ENCODE results near the gene NPY5R.

NPY5R gene

DNA sequence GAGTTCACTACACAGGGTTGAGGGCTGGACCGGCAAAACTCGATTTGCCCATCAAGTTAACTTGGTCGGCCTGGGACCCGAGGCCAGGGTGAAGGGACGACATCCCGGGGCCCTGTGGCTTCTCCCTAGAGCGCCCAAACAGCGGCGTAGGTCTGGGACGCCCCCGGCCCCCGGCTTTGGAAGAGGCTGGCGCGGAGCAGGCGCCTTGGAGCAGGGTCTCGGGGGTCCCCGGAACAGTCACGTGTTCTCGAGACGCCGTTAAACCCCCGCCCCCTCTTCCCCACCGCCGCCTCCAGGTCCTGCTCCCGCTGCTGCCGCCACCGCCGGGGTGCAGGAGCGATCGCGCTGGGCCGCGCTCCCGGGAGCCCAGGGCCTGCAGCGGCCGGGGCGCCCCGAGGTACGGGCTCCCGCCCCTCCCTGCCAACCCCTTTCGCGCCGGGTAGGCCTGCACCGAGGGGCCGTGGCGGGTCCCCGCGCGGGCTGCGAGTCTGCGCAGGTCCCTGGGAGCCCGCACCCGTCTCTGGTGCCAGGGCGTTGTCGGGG, at the start of gene NPY5R:
Gene NPY5R, plus strand, starts transcription at position 289 of the 543 bp plus-strand sequence. CDS start 6,382 bp downstream, outside the sequence.
- no peak for DNase-seq (ENCODE audit: low spot score)

DNA sequence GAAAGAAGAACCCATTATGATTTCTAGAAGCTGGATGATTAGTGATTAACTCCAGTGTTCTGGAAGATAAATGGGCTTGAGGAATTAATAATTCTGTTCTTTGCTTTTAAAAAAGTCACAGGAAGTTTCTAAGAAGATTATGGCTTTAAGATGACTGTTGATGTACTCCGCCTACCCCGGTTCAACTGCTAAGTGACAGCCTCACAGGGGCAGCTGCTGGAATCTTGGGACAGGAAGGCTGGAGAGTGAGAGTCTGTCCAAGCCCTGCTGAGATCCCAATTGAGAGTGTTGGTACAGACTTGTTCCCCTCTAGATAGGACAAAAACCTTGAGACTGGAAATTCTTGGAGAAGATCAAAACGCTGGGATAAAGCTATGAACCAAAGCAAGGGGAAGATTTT, 48.6 kb upstream of the NPY5R start:
- DNase-seq (ENCODE audit: low spot score), result no peak

DNA sequence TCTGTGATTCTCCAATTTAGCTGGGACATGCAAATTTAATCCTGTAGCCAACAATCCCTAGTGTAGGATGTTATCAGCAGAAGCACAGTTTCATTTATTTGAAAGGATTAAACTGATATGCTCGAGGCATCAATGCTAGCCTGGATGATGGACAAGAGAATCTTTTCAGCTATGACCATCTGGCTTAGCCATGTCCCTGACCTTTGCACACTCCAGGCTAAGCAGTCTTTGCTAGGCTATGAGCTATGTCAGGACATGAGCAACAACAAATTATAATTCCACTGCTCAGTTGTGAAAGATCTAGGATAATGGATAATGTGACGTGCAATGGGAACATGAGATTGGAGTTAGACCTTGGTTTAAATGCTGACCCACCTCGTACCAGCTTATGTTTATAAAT, 43.2 kb upstream of the NPY5R start:
- no peak for DNase-seq (ENCODE audit: low spot score)

DNA sequence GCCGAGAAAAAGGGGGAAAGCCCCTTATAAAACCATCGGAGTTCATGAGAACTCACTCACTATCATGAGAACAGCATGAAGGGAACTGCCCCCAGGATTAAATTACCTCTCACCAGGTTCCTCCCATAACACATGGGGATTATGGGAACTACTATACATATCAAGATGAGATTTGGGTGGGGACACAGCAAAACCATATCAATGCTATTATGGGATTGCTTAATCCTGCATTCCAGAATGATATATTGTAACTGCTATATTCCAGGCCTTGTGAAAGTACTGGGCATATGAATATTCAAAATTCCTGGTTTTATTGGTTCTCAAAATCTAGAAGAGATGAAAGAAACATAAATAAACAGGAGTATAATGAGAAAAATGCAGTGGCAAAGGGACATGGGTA, 40.6 kb upstream of the NPY5R start:
- DNase-seq (ENCODE audit: low spot score), result no peak

DNA sequence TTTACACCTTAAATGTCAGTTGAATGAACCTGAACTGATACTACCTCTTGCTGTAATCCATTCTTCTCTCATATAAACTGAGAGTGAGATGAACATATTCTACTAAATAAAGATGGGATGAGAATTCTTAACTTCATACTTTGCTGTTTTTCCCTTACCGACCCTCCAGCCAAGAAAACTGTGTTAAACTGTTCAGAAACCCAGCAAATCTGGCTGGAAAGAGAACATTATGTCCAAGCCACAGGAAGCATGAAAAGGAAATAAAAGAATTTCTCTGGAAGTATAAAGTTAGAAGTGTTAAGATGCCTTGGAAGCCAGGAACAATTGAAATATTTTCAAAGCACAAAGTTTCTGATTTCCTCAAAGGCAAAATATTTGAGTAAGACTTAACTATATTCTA, 34.2 kb upstream of the NPY5R start:
- no peak for DNase-seq (ENCODE audit: low spot score)

DNA sequence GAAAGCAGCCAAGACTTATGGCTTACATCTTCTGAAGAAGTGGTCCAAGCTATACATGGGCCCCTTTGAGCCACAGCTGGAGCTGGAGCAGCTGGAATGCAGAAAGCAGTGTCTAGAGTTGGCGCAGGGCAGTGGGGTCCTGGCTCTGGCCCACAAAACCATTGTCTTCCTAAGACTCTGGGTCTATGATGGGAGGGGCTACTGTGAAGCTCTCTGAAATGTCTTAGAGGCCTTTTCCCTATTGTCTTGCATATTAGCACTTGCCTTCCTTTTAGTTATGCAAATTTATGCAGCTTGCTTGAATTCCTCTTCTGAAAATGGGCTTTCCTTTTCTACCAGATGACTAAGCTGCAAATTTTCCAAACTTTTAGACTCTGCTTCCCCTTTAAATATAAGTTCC, 26.6 kb upstream of the NPY5R start:
- no peak for DNase-seq (ENCODE audit: low spot score)

DNA sequence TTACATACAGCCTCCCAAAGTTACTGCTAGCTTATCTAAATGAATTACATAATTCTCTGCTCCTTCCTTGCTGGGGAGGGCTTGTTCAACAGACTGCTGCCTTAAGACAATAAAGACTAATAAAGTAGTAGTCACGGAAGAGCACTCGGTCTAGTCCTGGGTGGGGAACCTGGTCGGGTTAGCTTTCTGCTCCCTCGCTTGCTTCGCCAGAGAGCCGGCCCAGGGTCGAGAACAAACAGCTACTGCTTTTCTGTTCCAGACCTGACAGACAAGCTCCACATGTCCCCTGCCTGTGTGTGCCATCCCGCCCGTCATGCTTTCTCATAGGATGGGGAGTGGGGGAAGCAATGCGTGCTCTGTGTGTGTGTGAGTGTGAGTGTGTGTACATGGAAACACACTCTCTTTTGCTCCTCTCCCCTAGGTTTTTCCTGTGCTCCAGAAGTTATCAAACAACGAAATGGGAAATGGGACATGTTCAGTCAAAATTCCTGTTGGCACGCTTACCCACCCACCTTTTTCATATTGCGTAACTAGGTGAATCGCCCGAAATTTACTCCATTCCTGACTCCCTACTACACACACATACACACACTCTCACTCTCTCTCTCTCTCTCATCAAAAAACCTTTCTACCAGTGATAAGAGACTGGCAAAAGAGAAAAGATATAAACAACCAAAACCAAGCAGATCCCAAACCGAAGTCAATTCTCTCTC, 12.6 kb upstream of the NPY5R start:
- DNase-seq (ENCODE audit: low spot score), result no peak

DNA sequence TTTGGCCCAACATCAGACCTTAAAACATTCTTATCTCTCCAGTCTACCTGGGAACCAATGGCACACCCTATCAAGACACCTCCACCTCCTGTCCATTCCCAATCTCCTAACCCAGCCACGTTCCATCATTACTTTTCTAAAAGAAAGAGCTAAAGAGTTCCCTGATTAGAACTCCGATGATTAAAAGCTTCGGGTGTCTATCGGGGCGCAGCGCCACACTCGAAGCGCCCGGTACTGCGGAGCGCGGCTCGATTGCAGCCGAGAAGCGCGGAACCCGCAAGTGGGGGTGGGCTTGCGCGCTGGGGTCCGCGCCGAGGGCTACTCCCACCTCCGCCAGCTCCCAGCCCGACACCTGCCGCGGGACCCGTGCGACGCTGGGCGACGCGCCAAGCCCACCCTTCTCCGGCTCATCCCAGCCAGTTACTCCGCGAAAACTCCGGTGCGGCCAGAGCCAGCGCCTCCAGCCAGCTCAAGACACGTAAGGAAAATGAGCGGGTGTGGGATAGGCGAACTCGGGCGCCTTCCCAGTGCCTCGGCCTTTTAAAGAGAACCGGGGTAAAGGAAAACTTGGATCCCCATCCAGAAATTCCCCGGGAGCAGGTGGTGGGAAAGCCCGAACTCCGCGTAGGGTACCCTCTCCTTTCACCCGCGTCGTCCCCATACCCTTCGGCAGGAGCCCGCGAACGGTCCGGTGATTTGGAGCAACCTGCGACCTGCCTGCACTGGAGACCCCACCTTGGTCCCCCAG, 11.9 kb upstream of the NPY5R start:
- peak; percentile 41 for DNase-seq (ENCODE audit: low spot score)

DNA sequence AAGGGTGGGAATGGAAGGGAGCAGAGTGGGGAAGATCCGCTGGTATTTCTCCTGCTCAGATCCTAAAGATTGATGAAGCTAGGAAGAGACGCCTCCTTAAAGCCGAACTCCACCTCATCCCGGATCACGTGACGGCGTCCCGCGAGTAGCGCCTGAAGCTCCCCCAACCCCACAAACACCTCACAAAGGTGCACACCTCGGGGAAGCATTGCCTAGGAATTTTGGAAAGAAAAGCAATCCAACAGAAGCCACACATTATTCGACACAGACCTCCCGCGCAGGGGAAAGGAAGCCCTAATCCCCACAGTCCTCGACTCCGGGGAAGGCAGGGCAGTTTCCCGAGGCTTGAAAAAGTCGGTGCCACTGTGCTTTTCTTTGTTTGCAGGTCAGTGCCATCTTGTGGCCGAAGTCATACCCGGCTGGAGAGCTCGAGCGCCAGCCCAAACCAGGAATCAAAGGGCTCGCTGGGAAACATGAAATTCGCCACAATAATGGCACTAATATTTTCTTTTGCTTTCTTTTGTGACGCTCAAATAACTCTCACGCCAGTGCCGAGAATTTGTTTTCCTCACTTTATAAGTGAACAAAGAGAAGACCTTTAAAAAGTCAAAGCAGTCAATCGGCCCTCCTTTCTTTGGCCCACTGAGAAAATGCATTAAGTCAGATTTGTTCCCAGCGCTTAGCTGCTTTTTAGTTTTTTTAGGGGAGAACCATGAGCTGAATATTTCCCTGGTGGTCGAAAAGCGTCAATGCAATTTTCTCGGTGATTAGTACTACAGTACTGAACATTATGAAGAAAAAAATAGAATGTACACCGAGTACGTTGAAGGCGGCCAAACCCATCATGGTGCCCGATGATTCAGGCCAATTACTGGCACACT, 10.9 kb upstream of the NPY5R start, which contains the start of gene NPY1R:
Gene NPY1R, minus strand, starts transcription at position 71 of the 881 bp plus-strand sequence. CDS start 6,042 bp downstream, outside the sequence.
- DNase-seq (ENCODE audit: low spot score), result peak; percentile 69

DNA sequence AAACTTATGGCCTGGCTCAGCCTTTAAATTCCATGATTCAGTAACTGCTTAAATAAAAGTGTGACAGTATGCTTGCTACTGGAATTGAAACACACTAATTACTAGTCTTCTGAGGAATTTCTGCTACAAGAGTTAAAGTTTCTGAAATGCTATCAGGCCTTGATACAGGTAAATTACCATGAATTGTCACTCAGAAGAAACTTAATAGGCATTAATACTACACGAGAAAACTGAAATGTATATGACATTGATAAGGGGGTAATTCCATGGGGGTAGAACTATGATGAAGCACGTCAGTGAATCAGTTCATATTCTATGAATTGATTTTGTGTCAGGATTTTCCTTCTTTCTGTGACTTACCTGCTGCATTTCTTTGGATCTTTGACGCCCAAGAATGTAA, 8.3 kb upstream of the NPY5R start:
- no peak for DNase-seq (ENCODE audit: low spot score)

DNA sequence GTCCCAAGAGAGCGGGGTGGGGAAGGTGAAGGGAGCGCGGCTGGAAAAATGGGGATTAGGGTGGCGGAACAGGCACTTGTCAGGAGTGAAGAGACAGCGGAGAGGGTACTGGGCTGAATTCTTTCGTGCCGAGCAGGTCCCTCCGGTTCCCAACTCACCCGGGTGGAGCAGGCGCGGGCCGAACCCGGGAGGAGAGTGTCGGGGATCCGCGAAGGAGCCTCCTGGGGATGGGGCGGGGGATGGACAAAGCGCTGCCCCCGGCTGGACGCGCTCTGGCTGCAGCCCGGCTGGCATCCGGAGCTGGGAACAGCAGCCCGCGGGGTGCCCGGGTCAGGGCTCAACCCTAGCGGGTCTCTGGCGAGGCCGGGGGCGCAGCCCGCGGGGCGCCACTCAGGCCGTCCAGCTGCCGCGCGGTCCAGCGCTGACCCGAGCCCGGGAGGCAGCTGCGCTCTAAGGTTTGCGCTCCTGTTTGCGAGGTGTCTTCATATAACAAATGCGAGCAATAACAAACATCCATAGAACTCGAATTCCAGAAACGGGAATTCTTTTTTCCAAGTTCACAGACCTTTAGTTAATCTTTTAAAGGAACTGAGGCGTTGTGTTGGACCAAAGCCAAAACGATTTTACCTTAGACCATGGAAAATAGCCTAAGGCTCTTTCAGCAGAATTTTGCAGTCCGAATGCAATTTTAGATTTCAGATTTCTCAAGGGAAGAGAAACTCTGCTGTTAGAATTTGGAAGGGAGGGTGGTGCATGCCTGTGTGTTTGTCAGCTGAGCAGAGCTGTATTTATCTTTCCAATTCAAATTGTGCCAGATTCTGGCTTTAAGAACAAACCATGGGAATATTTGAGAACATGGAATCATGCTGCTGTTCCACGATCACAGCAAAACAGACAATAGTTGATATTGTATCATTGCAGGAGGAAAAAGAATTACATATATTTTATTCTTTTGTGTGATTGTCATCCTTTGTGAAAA, 744 bp downstream of the NPY5R start:
- DNase-seq (ENCODE audit: low spot score), result peak; percentile 5

DNA sequence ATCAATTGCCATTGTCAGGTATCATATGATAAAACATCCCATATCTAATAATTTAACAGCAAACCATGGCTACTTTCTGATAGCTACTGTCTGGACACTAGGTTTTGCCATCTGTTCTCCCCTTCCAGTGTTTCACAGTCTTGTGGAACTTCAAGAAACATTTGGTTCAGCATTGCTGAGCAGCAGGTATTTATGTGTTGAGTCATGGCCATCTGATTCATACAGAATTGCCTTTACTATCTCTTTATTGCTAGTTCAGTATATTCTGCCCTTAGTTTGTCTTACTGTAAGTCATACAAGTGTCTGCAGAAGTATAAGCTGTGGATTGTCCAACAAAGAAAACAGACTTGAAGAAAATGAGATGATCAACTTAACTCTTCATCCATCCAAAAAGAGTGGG, 7.0 kb downstream of the NPY5R start:
- no peak for DNase-seq (ENCODE audit: low spot score)

DNA sequence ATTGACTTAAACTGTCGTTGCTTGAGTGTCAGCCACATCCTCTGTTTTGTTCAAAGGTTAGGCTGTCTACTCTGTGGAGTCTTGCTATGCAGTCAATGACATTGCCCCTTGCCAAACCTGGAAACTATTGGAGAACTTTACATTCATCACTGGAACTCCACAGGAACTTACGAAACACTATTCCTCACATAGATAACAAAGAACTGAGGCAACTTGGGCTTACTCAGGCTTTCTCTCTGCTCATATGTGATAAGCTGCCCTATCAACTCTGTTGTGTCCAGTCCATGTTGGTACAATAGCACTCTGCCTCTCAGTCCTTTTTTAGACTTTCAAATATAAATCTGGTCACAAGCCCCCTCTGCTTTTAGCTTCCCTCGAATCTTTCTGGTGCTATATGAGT, 9.4 kb downstream of the NPY5R start:
- no peak for DNase-seq (ENCODE audit: low spot score)

DNA sequence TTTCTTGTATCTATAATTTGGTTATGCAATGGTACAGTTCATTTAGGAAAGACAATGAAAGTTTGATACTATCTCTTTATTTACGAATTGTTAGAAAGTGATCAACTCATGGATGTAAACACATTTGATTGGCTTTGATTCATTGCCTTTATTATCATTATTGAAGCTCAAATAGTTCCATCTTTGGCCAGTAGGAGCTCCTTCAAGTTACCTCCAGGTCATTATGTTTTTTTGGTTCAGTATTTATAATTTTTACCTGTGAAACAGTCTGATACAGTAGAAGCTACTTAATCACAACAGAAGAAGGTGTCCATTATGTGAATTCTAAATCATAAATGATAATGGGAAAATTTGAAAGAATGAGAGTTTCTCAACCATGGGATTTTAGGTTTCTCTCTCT, 12.4 kb downstream of the NPY5R start:
- no peak for DNase-seq (ENCODE audit: low spot score)

DNA sequence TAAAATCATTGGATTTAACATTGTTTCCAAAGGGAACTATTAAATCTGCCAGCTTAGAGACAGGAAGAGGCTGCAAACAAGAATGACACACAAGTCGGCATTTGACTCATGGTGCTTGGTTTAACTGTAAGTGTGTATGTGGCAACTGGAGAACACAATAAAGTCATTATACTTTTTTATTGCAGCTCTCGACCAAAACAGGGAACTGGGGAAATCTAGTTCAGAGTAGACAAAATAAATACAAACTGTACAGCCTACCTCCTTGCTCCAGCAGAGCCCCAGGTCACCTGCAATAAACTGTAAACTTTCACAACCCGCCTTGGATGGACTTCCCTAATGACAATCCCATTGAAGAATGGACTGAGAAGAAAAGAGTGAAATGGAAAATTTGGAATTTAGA, 24.0 kb downstream of the NPY5R start:
- no peak for DNase-seq (ENCODE audit: low spot score)

DNA sequence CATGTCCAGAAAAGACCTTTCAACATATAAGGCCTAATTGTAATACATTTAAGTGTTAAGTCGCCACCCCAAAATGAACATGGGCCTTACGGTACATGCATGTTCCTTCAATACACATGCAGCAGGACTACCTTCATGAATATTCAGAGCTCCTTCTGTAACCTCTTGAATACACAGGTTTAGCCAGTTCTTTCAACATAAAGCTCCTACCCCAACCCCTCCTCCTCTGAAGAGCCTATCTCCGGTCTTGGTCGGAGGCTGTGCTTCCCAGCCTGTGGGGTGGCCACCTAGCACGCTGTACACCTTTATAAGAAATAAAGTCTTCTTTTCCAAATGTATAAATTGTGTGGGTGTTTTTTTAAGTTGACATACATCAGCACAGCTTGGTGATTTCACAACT, 28.3 kb downstream of the NPY5R start:
- DNase-seq (ENCODE audit: low spot score), result no peak

DNA sequence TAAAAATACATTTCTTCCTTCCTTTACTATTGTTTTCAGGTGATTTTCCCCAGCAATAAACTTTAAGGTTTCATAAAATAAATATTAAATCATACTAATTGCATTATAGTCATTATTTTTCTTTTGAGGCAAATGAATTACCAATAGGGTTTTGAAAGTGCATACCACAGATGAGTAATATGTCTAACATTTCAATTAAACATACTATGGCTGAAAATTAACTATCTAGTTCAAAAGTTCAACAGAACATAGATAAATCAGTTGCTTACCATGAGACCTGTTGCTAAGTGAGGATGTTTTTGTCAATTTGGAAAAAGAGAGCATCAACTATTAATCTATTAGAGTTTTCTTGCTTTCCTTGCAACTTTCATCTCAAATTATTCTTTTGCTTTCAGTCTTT, 35.0 kb downstream of the NPY5R start:
- no peak for DNase-seq (ENCODE audit: low spot score)

DNA sequence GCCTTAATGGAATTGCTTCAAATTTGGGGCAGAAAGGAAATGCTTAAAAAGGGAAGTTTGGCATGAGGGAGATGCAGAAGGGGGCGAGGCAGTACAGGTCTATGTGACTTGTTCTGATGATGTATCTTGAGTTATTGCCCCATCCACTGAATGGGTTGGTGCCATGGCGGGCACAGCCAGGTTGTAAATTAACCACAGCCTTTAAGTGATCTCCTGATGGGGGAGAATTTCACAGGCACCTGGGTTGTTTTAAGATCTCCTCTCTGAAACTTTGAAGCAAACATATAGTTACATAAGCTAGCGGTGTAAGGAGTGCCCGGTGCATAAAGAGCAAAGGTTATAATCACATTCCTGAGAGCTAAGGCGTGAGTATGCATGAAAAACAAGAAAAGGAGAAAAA, 37.0 kb downstream of the NPY5R start:
- no peak for DNase-seq (ENCODE audit: low spot score)

DNA sequence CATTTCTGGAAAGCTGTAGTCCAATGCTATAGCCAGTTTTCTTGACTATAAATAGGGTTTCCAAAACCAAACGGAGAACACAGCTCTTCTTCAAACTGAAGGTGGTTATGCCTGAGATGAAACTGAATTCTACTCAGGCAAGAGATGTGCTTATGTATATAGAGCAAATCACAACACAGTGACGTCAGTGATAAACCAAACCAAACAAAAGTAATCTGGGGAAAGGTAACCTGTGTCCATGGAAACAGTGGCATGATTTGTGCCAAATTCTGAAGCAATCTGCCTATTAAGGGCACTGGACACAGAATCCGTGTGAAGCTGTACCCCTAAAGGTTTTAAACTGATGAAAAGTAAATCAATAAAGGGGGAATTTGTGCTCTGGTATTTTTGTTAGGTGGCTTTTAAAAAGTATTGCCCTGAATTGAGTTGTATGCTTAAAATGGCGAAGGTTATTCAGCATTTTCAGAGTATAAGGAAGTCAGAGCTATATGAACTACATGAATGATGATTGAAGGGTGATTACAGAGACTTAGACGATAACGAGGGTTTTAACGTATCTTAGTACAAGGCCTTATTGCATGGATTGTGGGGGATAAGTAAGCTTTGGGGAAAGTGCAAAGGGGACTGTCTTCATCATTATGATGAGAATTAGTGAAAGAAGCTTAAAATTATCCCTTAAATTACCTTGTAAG, 38.6 kb downstream of the NPY5R start:
- DNase-seq (ENCODE audit: low spot score), result no peak

DNA sequence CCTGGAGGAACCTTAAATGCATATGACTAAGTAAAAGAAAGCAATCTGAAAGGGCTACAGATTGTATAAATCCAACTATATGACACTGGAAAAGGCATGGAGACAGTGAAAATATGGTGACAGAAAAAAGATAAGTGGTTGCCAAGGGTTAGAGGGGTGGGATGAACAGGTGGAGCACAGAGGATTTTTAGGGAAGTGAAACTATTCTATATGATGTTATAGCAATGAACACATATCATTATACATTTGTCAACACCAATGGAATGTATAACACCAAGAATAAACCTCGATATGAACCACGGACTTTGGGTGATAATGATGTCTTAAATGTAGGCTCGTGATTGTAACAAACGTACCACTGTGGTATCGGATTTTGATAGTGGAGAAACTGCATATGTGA, 40.7 kb downstream of the NPY5R start:
- DNase-seq (ENCODE audit: low spot score), result no peak

DNA sequence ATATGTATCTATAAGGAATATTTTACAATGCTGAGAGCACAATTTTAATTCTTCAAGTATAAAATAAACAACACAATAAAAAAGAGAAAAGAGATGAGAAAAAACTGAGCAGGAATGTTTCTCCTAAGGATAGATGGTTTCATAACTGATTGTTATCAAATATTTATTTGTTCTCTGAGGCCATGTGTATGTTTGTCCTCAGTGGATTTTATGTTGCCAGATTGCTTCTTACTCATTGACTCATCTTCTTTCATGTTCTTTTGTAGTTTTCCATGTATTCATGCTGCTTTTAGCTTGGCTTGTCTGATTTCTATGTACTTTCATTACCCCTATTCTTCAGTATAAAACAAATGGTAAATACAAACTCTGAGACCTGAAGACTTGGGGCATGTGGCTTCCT, 41.2 kb downstream of the NPY5R start:
- DNase-seq (ENCODE audit: low spot score), result no peak
